Astrocyte (in vitro differentiated cells and primary cell): ENCODE results near the gene WDR45. TPM values are rescaled to one million over a fixed set of nuclear protein-coding genes. Genes with fewer than 3 reads are reported as not detected.

Experiments
- DNase-seq: peaks from one replicate; pipeline ENCODE4 v3.0.0-alpha.2; 2010; ENCODE audit warnings: low read depth
- FAIRE-seq: peaks from 2 replicates; lab custom pipeline; 2011; peaks lifted over from hg19 to GRCh38; lab: Jason Lieb, UNC
- H2AFZ ChIP-seq: 2 replicates; pipeline ENCODE4 v1.6.0; 2012; ENCODE audit warnings: low read depth, low read length, inconsistent platforms
- H3K27ac ChIP-seq: 2 replicates; pipeline ENCODE4 v1.5.1; 2011; ENCODE audit warnings: low read depth, low read length, inconsistent platforms
- H3K27me3 ChIP-seq: 2 replicates; pipeline ENCODE4 v1.6.0; 2011; ENCODE audit warnings: low read length, inconsistent platforms; ENCODE audit not compliant: insufficient read depth
- H3K36me3 ChIP-seq: 2 replicates; pipeline ENCODE4 v1.5.1; 2011; ENCODE audit warnings: low read length, inconsistent platforms; ENCODE audit not compliant: insufficient read depth
- H3K4me1 ChIP-seq: 2 replicates; pipeline ENCODE4 v1.5.1; 2011; ENCODE audit warnings: low read length, inconsistent platforms; ENCODE audit not compliant: insufficient read depth
- H3K4me2 ChIP-seq: 2 replicates; pipeline ENCODE4 v1.6.0; 2012; ENCODE audit warnings: low read length, inconsistent platforms
- H3K4me3 ChIP-seq: 2 replicates; pipeline ENCODE4 v1.5.1; 2011; ENCODE audit warnings: low read depth, mild to moderate bottlenecking, low read length, inconsistent platforms; ENCODE audit not compliant: insufficient read depth
- H3K79me2 ChIP-seq: 2 replicates; pipeline ENCODE4 v1.6.0; 2012; ENCODE audit warnings: mild to moderate bottlenecking, low read length, inconsistent platforms; ENCODE audit not compliant: insufficient read depth
- H3K9ac ChIP-seq: 2 replicates; pipeline ENCODE4 v1.6.0; 2012; ENCODE audit warnings: mild to moderate bottlenecking, low read length, inconsistent platforms
- H3K9me3 ChIP-seq: 2 replicates; pipeline ENCODE4 v1.5.1; 2012; ENCODE audit warnings: low read depth, mild to moderate bottlenecking, low read length, inconsistent platforms; ENCODE audit not compliant: insufficient read depth
- H4K20me1 ChIP-seq: 2 replicates; pipeline ENCODE4 v1.6.0; 2012; ENCODE audit warnings: low read length, inconsistent platforms; ENCODE audit not compliant: insufficient read depth
- H3K27ac Mint-ChIP-seq: one replicate; pipeline ENCODE4 v1.8.0; 2021; ENCODE audit warnings: mild to moderate bottlenecking, mixed read lengths; ENCODE audit not compliant: unreplicated experiment
- H3K27me3 Mint-ChIP-seq: one replicate; pipeline ENCODE4 v1.8.0; 2021; ENCODE audit warnings: low read depth, mixed read lengths; ENCODE audit not compliant: unreplicated experiment
- H3K36me3 Mint-ChIP-seq: one replicate; pipeline ENCODE4 v1.8.0; 2021; ENCODE audit warnings: low read depth, mixed read lengths; ENCODE audit not compliant: unreplicated experiment
- H3K4me1 Mint-ChIP-seq: one replicate; pipeline ENCODE4 v1.8.0; 2021; ENCODE audit warnings: low read depth, mixed read lengths; ENCODE audit not compliant: unreplicated experiment
- H3K4me3 Mint-ChIP-seq: one replicate; pipeline ENCODE4 v1.8.0; 2021; ENCODE audit warnings: mild to moderate bottlenecking, moderate library complexity, mixed read lengths; ENCODE audit not compliant: unreplicated experiment
- H3K9me3 Mint-ChIP-seq: one replicate; pipeline ENCODE4 v1.8.0; 2021; ENCODE audit warnings: mild to moderate bottlenecking, mixed read lengths; ENCODE audit not compliant: unreplicated experiment
- EZH2 ChIP-seq: IDR thresholded peaks from 2 replicates; pipeline ENCODE4 v1.6.1; 2012; ENCODE audit warnings: mild to moderate bottlenecking, low read length, inconsistent platforms; ENCODE audit not compliant: insufficient read depth
- total RNA-seq: library from RNA; stranded (reverse); gene quantifications from 2 replicates; pipeline ENCODE4 v1.2.1, GENCODE V29; 2021
- TF ChIP-seq, protein P1 (sequence below): IDR thresholded peaks from 2 replicates; pipeline ENCODE4 v1.5.1; 2011; ENCODE audit warnings: low read depth, mild to moderate bottlenecking, inconsistent platforms, low read length, moderate library complexity; ENCODE audit not compliant: insufficient read depth

WDR45 gene
- total RNA-seq, 1 donor from 2014 or later: 54.9 TPM

DNA sequence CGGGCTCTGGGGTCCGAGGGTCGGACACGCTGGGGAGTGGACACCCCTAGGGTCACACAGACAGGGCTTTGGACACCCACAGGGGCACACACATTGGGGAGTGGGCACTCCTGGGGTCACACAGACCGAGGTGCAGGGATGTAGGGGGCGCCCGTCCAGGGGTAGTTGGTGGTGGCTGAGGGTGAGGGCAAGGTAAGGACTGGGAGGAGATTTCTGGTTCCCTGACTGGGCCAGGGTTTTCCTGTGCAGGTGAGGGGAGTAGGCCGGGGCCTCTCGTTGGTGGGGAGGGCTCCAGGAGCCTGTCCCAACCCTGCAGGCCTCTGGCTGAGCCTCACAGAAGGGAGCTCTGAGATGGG, 21.9 kb upstream of the WDR45 start:
- Histone ChIP-seq H3K4me1 (no peaks in the 10 kb centered on the region), H3K79me2 (no peaks in the 10 kb centered on the region), H3K4me3 (peak overlapping the region; percentile 89), H3K27ac (no peak overlapping the region), H3K36me3 (no peaks in the 10 kb centered on the region), H3K27me3 (no peaks in the 10 kb centered on the region), H3K9ac (peak overlapping the region; percentile 84), H3K9me3 (no peaks in the 10 kb centered on the region), H3K4me2 (peak overlapping the region; percentile 90), H4K20me1 (no peaks in the 10 kb centered on the region), H2AFZ (peak overlapping the region; percentile 71)
- TF ChIP-seq EZH2: no peak
- TF ChIP-seq, protein P1, sequence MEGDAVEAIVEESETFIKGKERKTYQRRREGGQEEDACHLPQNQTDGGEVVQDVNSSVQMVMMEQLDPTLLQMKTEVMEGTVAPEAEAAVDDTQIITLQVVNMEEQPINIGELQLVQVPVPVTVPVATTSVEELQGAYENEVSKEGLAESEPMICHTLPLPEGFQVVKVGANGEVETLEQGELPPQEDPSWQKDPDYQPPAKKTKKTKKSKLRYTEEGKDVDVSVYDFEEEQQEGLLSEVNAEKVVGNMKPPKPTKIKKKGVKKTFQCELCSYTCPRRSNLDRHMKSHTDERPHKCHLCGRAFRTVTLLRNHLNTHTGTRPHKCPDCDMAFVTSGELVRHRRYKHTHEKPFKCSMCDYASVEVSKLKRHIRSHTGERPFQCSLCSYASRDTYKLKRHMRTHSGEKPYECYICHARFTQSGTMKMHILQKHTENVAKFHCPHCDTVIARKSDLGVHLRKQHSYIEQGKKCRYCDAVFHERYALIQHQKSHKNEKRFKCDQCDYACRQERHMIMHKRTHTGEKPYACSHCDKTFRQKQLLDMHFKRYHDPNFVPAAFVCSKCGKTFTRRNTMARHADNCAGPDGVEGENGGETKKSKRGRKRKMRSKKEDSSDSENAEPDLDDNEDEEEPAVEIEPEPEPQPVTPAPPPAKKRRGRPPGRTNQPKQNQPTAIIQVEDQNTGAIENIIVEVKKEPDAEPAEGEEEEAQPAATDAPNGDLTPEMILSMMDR: no peak
- FAIRE-seq: no peak
- peaks cover 3% of the 10 kb centered on the region for H3K4me1 Mint-ChIP-seq
- H3K27ac Mint-ChIP-seq: peak overlapping the region; percentile 75
- H3K36me3 Mint-ChIP-seq: no peaks in the 10 kb centered on the region
- DNase-seq: no peak
- no peak overlapping the region for H3K4me3 Mint-ChIP-seq
- no peaks in the 10 kb centered on the region for H3K9me3 Mint-ChIP-seq
- no peaks in the 10 kb centered on the region for H3K27me3 Mint-ChIP-seq

- H3K4me1 Mint-ChIP-seq: peaks cover 3% of the 10 kb centered on the region
Measured at GRCh38 chrX:49100704-49101628, 21.3 kb upstream of the WDR45 start.

More at GRCh38 chrX:49100704-49101628, 21.3 kb upstream of the WDR45 start:
- Mint-ChIP-seq H3K27ac (no peak overlapping the region), H3K27me3 (no peaks in the 10 kb centered on the region), H3K36me3 (no peaks in the 10 kb centered on the region), H3K9me3 (no peaks in the 10 kb centered on the region), H3K4me3 (peak overlapping the region; percentile 90)
- no peaks in the 10 kb centered on the region for H3K9me3 ChIP-seq
- TF ChIP-seq EZH2: no peak
- TF ChIP-seq, protein P1: no peak
- H3K36me3 ChIP-seq: no peaks in the 10 kb centered on the region
- H2AFZ ChIP-seq: peak overlapping the region; percentile 82
- H3K79me2 ChIP-seq: no peaks in the 10 kb centered on the region
- H3K9ac ChIP-seq: peak overlapping the region; percentile 84
- H3K27me3 ChIP-seq: no peaks in the 10 kb centered on the region
- no peaks in the 10 kb centered on the region for H3K4me1 ChIP-seq
- H3K4me3 ChIP-seq: peak overlapping the region; percentile 89
- H3K27ac ChIP-seq: no peak overlapping the region
- no peak for FAIRE-seq
- H3K4me2 ChIP-seq: peak overlapping the region; percentile 90
- peak; percentile 82 for DNase-seq
- no peaks in the 10 kb centered on the region for H4K20me1 ChIP-seq
